C4-2B (cell line): ENCODE data around the gene PSMG1.

ENCODE experiments used
- ZFX ChIP-seq: fragments of 450-650 bp; IDR thresholded peaks from 2 replicates; pipeline ENCODE4 v1.6.1; 2017
- TF ChIP-seq, protein P1 (sequence below): fragments of 450-650 bp; conservative IDR thresholded peaks from 2 replicates; pipeline ENCODE4 v1.5.1; 2017; ENCODE audit warnings: mild to moderate bottlenecking

DNA sequence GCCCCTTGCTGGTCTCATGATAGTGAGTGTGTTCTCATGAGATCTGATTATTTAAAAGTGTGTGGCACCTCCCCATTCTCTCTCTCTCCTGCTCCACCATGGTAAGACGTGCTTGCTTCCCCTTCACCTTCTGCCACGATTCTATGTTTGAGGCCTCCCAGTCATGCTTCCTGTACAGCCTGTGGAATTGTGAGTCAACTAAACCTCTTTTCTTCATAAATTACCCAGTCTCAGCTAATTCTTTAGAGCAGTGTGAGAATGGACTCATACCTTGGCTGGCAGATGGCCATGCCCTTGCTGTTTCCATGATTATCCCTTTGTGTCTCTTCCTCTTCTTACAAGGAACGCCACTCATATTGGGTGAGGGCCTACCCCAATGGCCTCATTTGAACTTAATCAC is 40.3 kb downstream of the PSMG1 start:
- TF ChIP-seq, protein P1, sequence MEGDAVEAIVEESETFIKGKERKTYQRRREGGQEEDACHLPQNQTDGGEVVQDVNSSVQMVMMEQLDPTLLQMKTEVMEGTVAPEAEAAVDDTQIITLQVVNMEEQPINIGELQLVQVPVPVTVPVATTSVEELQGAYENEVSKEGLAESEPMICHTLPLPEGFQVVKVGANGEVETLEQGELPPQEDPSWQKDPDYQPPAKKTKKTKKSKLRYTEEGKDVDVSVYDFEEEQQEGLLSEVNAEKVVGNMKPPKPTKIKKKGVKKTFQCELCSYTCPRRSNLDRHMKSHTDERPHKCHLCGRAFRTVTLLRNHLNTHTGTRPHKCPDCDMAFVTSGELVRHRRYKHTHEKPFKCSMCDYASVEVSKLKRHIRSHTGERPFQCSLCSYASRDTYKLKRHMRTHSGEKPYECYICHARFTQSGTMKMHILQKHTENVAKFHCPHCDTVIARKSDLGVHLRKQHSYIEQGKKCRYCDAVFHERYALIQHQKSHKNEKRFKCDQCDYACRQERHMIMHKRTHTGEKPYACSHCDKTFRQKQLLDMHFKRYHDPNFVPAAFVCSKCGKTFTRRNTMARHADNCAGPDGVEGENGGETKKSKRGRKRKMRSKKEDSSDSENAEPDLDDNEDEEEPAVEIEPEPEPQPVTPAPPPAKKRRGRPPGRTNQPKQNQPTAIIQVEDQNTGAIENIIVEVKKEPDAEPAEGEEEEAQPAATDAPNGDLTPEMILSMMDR, result no peak
- TF ChIP-seq ZFX, result no peak
